MM.1S (cell line): ENCODE measurements around the gene UNC5CL.

ENCODE experiments used
- CTCF ChIP-seq: fragments of 300-600 bp; sonication (generic); IDR thresholded peaks from 2 replicates; pipeline ENCODE4 v1.5.1; 2016; ENCODE audit warnings: antibody characterized with exemption, low read length, mixed read lengths
- EZH2phosphoT487 ChIP-seq: fragments of 300-600 bp; sonication (generic); IDR thresholded peaks from 2 replicates; pipeline ENCODE4 v1.6.1; 2018; ENCODE audit warnings: antibody characterized with exemption, low read length

- TF ChIP-seq CTCF, result no peak
- TF ChIP-seq EZH2phosphoT487, result no peak
These were observed 24.2 kb downstream of the UNC5CL start for GRCh38 chr6:41014780-41015179.
